A172 (cell line): ENCODE results near the gene TMEM126B. TPM values are rescaled to one million over a fixed set of nuclear protein-coding genes. Genes with fewer than 3 reads are reported as not detected.
"Not testable (repeated sequence)": the region's sequence is repeated elsewhere in the genome, so short reads cannot be mapped to it uniquely, and the experiment has no call there.

Source experiments
- DNase-seq: peaks from one replicate; pipeline ENCODE4 v3.0.0-alpha.2; 2015; ENCODE audit warnings: low spot score
- total RNA-seq: library from RNA; depleted of rRNA; stranded (reverse); fragments of >200 nt; shearing (Covaris generic); gene quantifications from 2 replicates; pipeline ENCODE4 v1.2.3, GENCODE V29; 2014; rRNA removed

Gene TMEM126B
- 175 and 197 TPM in 2 replicates for total RNA-seq

DNA sequence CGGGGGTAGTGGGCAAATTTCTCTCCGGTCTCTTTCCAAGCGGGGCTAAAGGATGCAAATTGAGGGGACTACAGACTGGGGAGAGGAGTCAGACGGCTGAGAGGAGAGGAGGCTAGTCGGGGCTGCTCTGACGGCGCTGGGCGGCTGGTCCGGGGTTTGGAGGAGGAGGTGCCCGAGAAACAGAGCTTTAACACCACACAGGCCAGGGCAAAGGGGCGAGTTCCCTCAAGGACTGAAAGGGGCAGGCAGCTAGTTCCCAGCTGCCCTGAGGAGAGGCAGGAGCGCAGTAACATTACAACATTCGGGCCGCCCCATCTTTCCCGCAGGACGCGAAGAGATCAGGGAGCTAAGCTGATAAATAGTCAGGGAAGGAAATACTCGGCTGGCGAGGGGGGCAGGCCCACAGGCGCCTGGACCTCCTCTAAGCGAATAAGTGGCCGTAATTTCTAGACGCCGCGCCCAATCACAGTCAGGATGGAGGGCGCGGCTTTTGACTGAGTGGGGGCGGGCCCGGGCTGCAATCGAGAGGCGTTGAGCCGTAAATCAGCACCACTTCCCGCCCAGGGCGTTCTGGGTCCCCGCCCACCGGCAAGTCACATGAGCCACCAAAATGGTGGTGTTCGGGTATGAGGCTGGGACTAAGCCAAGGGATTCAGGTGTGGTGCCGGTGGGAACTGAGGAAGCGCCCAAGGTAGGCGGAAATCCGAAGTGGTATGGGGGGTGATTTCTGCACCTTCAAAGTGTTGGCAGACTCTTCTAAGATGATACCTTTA, at the start of gene TMEM126B:
TSS of gene TMEM126B (plus strand) at position 596 of the 773 bp plus-strand sequence. CDS start at position 611, 15 bp downstream.
- peak; percentile 97 for DNase-seq

DNA sequence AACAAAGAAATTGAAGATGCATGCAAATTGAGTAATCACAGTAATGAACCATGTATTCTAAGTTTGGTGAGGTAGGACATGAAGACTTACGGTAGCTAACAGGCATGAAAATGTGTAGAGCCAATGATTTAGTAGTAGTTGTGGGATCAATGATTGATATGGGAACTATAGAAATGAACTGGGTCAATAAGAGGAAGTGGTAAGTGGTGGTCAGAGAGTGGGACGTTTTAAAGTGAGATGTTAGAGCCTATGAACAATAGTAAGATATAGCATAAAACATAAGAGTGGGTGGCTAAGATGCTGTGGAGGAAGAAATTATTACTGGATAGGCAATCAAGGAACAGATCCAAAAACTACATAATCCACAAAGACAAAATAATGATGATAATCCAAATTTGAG, 46.3 kb upstream of the TMEM126B start:
- no peak for DNase-seq

DNA sequence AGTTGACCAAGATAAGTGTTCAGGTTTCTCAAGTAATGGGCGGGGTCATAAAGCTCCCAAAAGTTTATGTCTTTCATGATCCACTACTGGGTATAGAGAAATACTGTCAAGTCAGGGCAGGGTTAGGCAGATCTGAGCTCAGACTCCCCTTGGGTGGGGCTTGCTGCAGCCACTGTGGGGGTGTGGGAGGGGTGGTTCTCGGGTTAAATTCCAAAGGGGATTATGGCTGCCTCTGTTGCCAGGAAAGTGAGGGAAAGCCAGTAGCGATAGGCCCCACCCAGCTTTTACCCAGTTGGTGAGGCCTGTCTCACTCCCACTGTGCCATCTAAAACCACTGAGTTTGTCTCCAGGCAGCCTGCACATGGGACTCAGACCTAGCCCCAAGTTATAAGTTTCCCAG, 39.0 kb upstream of the TMEM126B start:
- DNase-seq: no peak

DNA sequence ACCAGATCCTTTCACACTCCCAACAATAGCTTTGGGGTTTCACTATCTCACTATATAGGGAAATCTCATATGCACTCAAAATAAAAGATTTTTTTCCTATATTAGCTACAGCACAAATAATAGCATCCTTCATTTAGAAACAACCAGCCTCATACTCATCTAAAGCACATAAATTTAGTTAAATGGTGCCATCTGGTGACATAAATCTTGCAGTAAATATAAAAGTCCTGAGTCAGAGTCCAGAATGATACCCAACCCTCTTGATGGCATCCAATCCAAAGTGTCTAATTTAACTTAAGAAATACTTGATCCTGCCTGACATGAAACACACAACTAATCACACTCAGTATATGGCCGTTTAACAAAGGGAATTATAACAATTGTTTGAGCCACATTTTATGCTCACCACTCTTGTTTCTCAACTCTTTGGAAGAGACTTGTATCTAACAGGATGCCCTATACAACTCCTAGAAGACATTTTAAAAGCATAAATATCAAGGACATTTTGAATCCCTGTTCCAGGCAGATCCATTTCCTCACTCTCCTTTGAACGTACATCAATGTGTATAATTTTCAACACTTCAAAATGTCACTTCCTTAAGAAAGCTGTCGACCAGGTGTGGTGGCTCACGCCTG, 37.4 kb upstream of the TMEM126B start:
- DNase-seq: peak; percentile 69

DNA sequence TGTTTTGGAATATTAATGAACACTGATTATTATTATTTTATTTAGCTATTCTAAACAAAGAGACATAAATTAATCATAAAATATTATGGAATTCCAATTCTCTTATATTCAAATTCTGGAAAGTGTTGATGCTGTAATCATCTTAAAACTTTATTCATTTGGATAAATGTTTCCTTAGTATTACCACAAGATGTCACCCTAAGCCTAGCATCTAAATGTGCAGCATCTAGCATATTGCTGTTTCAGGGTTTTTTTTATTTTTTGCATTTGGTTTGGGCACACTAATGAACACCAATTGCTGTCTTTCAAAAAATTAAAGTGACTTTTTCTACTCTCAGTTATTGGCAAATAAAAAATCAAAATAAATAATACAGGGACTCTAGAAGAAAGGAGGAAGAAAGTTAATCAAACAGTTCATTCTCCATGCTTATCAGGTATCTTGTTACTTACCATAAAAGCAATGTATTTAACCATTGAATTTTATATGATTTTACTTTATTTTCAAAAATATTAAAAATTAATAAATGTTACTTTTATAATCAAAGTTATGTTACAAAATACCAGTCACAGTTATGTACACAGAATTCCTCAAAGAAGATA, 33.0 kb upstream of the TMEM126B start:
- peak; percentile 66 for DNase-seq

DNA sequence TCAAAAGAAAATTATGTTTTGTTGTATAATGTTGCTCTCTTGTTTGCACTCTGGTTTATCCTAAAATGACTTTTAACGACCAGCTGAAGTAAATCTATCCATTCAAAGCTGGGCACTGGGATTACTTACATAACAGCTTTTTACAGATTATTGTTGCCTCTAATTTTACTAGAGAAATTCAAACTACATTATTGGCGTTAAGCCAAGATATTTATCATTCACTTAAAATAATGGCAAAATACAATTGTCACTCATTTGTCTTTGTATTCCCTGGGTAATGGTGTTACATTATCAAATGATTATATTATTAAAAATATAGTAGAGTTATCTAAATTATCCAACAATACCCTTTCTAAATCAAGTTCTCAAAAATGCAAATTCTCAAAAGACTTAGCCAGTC, 31.5 kb upstream of the TMEM126B start:
- no peak for DNase-seq

DNA sequence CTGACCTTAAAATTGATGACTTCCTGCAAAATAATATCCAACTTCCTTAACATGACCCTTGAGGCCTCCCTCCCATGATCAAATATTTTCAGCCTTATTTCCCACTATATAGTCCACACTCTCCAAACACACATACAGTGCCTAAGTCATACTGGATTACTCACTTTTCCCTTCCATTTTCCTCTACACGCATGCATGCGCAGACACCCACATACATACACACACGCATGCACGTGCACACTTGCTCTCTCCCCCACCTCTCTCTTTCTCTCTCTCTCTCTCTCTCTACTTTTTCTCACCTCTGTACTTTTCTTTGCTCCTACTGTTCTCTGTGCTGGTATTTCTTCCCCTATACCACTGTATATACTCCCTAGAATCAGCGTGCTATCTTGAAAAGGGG, 29.3 kb upstream of the TMEM126B start:
- no peak for DNase-seq

DNA sequence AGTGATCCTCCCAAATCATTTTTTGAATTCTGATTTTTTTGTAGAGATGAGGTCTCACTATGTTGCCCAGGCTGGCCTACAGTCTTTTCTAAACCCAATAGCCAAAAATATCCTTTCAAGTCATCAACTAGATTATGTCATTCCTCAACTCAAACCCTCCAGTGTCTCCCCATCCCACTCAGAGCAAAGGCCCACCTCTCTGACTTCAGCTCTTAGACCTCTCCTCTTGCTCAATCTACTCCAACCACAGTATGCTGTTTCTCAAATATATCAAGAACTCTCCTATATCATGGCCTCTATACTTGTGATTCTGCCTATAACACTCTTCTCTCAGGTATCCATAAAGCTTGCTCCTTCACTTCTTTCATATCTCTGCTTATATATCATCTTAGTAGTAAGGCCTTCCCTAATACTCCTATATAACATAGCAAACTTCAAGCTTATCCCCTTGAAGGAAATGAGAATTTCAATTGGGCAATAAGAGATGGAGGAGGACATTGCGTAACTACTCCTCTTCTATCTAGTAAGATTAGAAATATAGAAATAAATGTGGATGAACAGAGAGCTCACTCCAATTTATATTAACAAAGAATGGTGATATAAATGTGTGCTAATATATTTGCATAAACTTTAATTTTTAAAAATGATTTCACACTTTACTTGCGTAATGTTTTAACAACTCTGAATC, 25.7 kb upstream of the TMEM126B start:
- no peak for DNase-seq

DNA sequence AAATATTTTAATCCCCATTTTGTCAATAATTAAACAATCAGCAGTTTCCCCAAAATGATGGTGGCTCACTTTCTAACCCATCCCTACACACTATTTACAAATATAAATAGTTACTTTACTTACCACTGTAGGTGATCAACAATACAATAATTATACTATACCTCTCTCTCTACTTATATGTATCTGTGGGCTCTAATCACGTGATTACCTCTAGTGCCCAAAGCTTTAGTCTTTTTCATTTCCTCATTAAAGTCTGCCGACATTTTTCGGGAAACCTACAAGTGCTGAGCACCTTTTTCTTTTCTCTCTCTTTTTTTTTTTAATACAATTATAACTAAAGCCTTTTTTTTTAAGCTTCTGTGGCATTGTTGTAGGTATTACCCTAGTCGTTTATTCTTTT, 25.2 kb upstream of the TMEM126B start:
- DNase-seq: no peak

DNA sequence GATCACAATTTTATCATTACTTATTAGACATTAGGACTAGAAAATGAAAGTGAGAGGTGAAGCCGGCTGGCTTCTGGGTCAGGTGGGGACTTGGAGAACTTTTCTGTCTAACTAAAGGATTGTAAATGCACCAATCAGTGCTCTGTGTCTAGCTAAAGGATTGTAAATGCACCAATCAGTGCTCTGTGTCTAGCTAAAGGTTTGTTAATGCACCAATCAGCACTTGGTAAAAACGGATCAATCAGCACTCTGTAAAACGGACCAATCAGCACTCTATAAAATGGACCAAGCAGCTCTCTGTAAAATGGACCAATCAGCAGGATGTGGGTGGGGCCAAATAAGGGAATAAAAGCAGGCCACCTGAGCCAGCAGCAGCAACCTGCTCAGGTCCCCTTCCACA, 22.2 kb upstream of the TMEM126B start:
- not testable (repeated sequence) for DNase-seq

DNA sequence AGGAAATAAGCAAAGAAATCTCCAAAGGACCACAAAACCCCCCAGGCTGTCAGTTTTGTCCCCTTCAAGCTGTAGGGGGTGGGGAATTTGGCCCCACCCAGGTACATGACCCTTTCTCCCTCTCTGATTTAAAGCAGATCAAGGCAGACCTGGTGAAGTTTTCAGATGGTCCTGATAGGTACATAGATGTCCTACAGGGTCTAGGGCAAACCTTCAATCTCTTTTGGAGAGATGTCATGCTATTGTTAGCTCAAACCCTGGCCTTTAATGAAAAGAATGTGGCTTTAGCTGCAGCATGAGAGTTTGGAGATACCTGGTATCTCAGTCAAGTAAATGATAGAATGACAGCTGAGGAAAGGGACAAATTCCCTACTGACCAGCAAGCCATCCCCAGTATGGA, 19.8 kb upstream of the TMEM126B start:
- not testable (repeated sequence) for DNase-seq

DNA sequence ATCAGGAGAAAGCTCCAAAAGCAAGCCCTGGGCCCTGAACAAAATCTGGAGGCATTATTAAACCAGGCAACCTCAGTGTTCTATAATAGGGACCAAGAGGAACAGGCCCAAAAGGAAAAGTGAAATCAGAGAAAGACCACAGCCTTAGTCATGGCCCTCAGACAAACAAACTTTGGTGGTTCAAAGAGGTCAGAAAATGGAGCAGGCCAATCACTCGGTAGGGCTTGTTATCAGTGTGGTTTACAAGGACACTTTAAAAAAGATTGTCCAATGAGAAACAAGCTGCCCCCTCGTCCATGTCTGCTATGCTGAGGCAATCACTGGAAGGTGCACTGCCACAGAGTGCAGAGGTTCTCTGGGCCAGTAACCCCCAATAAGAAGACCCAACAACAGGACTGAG, 19.1 kb upstream of the TMEM126B start:
- DNase-seq: not testable (repeated sequence)

DNA sequence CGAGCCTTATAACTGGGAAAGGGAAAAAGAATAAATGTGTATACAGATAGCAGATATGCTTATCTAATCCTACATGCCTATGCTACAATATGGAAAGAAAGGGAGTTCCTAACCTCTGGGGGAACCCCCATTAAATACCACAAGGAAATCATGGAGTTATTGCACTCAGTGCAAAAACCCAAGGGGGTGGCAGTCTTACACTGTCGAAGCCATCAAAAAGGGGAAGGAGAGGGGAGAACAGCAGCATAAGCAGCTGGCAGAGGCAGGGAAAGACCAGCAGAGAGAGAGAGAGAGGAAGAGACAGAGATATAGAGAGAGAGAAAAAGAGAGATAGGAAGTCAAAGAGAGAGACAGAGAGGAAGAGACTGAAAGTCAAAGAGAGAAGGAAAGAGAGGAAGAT, 16.8 kb upstream of the TMEM126B start:
- not testable (repeated sequence) for DNase-seq

DNA sequence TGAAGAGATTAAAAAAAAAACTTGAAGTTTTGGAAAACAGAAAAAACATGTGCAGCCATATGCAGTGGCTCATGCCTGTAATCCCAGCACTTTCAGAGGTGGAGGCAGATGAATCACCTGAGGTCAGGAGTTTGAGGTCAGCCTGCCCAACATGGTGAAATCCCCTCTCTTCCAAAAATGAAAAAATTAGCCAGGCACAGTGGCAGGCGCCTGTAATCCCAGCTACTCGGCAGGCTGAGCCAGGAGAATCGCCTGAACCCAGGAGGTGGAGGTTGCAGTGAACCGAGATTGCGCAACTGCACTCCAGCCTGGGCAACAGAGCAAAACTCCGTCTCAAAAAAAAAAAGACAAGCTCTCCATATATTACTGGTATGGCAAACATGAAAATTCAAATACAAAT, 8.9 kb upstream of the TMEM126B start:
- no peak for DNase-seq

DNA sequence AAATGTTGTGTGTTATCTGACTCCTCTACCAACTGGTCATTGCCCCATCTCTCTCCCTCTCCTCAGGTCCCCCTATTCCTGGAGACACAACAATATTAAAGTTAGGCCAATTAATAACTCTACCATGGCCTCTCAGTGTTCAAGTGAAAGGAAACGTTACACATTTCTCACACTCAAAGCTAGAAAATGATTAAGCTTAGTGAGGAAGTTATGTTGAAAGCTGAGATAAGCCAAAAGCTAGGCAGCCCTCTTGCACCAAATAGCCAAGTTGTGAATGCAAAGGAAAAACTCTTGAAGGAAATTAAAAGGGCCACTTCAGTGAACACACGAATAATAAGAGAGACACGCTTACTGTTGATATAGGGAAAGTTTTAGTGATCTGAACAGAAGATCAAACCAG, 8.1 kb upstream of the TMEM126B start:
- DNase-seq: no peak

DNA sequence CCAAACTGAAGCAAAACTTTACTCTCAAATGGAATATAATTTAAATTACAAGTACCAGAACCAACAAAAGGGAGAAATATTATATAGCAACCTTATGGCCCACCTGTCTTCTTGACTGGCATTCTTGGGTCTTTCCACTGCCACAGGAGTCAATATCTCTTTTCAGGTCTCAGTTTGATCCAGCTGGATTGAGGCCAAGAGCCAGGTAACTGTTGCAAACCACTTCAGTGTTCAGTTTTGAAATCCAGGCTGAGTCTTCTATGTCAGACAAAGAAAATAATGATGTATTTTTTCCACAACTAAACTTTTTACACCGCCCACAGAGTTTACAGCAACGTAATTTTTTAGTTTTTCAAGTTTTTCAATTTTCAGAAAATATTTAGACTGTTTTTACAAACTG, 1.9 kb upstream of the TMEM126B start:
- no peak for DNase-seq

DNA sequence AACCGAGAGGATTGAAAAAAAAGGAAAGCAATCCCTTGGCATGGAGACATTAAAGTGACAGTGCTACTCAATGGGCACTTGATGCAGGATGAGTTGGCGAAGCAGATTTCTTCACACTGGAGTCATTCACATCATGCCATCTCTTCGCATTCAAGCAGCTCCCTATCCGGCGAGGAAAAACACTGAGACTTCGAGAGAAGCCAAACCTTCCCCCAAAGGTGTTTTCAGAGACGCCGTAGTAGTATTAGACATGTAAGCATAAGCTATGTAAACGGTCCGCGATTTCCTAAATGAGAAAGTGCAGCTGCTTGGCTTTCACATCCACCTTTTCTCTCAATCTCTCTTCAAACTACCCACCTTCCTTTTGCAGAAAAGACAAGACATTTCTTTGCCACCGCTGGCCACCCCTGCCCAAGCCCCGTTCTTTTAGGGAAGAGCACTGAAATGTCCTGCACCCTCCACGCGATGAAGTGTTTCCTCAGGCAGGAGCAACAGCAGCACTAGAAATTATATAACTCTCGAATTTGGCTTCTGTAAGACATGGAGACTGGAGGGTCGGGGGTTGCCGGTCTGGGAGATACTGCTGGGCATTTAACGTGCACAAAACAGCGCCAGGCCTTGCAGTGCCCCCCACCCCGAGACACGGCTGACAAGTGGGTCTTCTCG, 928 bp upstream of the TMEM126B start, which contains the start of gene DLG2:
TSS of gene DLG2 (minus strand) at position 13 of the 666 bp plus-strand sequence.
- DNase-seq: peak; percentile 32

DNA sequence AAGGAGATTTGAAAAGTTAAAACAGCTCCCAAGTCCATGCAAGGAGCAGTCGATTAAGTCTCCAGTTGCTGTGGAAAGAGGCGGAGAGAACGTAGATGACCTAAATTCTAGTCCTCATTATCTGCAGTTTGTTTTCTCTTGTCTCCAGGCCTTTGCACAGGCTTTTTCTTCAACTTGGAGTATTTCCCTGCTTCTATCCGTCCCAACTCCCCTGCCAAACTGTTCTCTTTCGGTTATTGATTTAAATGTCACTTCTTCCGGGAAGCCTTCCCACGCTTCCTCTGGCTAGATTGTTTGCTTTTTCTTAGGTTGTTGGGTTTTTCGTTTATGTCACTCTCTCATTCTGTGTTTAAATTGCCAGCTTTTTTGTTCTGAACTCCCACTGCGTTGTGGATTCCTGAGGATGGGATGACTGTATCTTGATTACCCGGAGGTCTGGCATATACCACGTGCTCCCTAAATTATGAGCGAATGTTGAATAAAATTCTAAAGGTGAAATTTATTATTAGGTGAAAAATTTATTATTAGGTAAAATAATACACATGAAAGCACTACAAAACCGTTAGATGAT, 463 bp downstream of the TMEM126B start:
- DNase-seq: no peak

DNA sequence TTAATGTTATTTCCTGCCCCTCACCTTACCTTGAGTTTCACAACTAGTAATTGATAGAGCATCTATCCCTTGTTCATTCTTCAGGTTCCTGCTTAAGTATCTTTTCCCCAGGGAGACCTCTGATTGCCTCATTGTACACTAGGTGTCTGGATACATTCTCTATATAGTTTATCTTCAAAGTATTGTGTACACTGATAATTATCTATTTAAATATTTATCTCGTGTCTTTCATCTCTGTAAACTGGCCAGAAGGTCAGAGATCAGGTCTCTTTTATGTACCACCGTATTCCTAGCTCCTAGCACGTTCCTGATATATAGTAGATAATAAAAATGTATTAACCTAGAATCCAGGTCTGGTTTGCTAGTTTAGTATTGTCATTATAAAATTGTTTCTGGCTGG, 6.4 kb downstream of the TMEM126B start:
- no peak for DNase-seq

DNA sequence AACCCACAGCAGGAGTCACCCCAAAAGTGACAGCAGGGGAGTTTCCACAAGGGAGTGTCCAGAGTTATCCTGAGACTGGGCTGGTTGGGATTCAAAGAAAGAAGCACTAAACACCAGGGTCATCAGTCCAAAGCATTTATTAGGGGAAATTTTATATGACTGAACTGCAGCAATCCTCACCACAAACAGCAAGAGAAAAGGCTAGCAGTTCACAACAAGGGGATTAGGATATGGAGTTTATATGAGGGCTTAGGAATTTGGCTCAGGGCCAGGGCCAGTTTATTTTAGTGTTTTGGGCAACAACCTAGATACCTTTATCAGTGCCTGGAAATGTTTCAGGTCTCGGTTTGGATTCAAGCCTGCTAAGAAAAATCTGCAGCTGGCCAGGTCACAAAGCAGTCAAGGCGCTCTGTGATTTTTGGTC, 14.8 kb downstream of the TMEM126B start:
- DNase-seq: peak; percentile 33

DNA sequence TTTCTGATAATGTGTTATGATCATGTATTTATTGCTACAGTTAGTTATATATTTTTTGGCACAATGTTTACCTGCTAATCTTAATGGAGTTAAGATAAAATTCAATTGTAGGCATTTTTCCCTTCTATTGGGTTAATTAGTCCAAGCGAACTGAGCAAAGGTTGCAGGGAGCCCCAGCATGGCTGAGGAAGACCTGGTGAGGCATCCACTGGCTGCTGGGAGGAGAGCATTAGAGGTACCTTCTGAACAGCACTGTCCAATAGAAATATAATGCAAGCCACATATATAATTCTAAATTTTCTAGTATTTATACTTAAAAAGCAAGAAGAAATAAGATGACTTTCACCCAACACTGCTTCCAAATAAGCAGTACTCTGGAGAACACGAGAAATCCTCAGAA, 18.7 kb downstream of the TMEM126B start:
- DNase-seq: no peak
